ENCODE measurements around the gene WDR5. TPM values are rescaled to one million over a fixed set of nuclear protein-coding genes. Genes with fewer than 3 reads are reported as not detected.

WDR5 gene
- polyA plus RNA-seq, 1 of the 3 experiments (the other 2 are of a cell fraction): 36.6 TPM

DNA sequence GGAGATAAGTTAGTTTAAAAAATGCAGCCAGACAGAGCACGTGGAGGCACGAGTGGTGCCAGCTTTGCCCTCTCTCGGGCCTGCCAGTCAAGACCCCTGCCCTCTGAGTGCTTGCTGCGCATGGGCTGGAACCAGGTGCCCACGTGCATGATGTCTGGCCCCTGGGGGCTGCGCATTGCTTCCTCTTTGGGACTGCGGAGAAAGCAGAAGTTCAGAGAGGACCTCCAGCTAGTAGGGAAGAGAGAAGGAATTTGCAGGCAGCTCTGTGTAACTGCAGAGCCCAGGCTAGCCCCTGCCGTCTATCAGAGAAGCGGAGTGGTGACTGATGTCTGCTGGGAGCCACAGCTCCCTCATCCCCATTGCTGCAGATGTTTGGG is 38.2 kb downstream of the WDR5 start (continued):
- no peak for TF ChIP-seq REST (IDR thresholded peaks at IDR 0.05; ENCODE audit: low read depth, low read length)
- no peak for TF ChIP-seq ZBTB33 (IDR thresholded peaks at IDR 0.05; ENCODE audit: borderline replicate concordance, low read depth)

GRCh38 chr9:134174526-134175290 is 38.8 kb downstream of the WDR5 start:
- no peaks in the 10 kb centered on the region for H3F3A ChIP-seq (replicated peaks; ENCODE audit: insufficient read depth)
- WGBS (ENCODE audit: low lambda C conversion rate): 77% methylated on average over 16 of the region's 19 CpGs
- H4K20me1 ChIP-seq (ENCODE audit: insufficient read depth): no peaks in the 10 kb centered on the region
- H3K9me2 ChIP-seq: no peaks in the 10 kb centered on the region
- ChIA-PET CTCF (interaction anchor here (0.7 to 10.0 kb wide), 16 partner anchors 15 to 565 kb away, joined by 3 to 384 read pairs (median 5); no protein-coding TSS in a partner anchor), POLR2A (no interaction called here)
- no peaks in the 10 kb centered on the region for H3K9me3 ChIP-seq
- H2AFZ ChIP-seq (ENCODE audit: low read depth): no peak overlapping the region
- no peak overlapping the region for H3K4me2 ChIP-seq
- no peak for TF ChIP-seq TCF12 (IDR thresholded peaks at IDR 0.05)
- TF ChIP-seq IRF3 (IDR thresholded peaks at IDR 0.05; ENCODE audit: low read depth, low read length): no peak
- TF ChIP-seq EP300 (IDR thresholded peaks at IDR 0.05; ENCODE audit: borderline replicate concordance in 1 of 2, low read depth in 1 of 2, low read length in 1 of 2): no peak
- no peak for TF ChIP-seq GABPA (IDR thresholded peaks at IDR 0.05; ENCODE audit: low read depth)
- H3K36me3 ChIP-seq (replicated peaks in 1 of 2; ENCODE audit: control insufficient read depth in 1 of 2, insufficient read depth in 2 of 2, low read length in 1 of 2): no peaks in the 10 kb centered on the region
- no peak for DNase-seq
- H3K9ac ChIP-seq: no peak overlapping the region
- no peak overlapping the region for H3K27ac ChIP-seq (ENCODE audit: low read depth in 2 of 2, low read length in 1 of 2)
- H3K4me3 ChIP-seq (ENCODE audit: low read depth in 2 of 2, low read length in 1 of 2): no peak overlapping the region
- H3K27me3 ChIP-seq (ENCODE audit: insufficient read depth): peaks cover 7% of the 10 kb centered on the region; the same call in 1 of the 2 replicates
- H3K79me2 ChIP-seq (ENCODE audit: insufficient read depth): no peaks in the 10 kb centered on the region
- peaks cover 0 to 7% of the 10 kb centered on the region in 2 experiments; a peak in 1 of 4 replicates for H3K4me1 ChIP-seq (ENCODE audit: control insufficient read depth in 1 of 2, insufficient read depth in 2 of 2, low read depth in 1 of 2, low read length in 1 of 2)
